C4-2B (cell line): ENCODE data around the gene CCDC66.

Experiments used
- H3K27ac ChIP-seq: fragments of 450-650 bp; 2 replicates; pipeline ENCODE4 v1.5.1; 2017
- ZFX ChIP-seq: fragments of 450-650 bp; IDR thresholded peaks from 2 replicates; pipeline ENCODE4 v1.6.1; 2017
- TF ChIP-seq, protein P1 (sequence below): fragments of 450-650 bp; conservative IDR thresholded peaks from 2 replicates; pipeline ENCODE4 v1.5.1; 2017; ENCODE audit warnings: mild to moderate bottlenecking

The CCDC66 gene

DNA sequence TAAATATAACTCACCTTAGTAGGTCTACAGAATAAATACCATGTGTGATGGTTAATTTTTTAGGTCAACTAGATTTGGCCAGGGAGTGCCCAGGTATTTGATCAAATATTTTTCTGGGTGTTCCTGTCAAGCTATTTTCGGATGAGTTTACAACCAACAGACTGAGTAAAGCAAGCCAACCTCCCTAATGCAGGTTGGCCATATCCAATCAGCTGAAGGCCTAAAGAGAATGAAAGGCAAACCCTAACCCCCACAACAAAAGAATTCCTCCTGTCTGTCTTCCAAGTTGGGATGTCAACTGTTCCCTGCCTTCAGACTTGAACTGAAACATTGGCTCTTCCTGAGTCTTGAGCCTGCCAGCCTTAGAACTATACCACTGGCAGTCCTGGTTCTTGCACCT is 97.5 kb downstream of the CCDC66 start:
- TF ChIP-seq, protein P1, sequence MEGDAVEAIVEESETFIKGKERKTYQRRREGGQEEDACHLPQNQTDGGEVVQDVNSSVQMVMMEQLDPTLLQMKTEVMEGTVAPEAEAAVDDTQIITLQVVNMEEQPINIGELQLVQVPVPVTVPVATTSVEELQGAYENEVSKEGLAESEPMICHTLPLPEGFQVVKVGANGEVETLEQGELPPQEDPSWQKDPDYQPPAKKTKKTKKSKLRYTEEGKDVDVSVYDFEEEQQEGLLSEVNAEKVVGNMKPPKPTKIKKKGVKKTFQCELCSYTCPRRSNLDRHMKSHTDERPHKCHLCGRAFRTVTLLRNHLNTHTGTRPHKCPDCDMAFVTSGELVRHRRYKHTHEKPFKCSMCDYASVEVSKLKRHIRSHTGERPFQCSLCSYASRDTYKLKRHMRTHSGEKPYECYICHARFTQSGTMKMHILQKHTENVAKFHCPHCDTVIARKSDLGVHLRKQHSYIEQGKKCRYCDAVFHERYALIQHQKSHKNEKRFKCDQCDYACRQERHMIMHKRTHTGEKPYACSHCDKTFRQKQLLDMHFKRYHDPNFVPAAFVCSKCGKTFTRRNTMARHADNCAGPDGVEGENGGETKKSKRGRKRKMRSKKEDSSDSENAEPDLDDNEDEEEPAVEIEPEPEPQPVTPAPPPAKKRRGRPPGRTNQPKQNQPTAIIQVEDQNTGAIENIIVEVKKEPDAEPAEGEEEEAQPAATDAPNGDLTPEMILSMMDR, result no peak
- no peak for TF ChIP-seq ZFX
- no peak overlapping the region for H3K27ac ChIP-seq

GRCh38 chr3:56655709-56656108 is 98.7 kb downstream of the CCDC66 start:
- no peak for TF ChIP-seq ZFX
- TF ChIP-seq, protein P1, result no peak

GRCh38 chr3:56664823-56665222 is 107.8 kb downstream of the CCDC66 start:
- no peak for TF ChIP-seq ZFX
- TF ChIP-seq, protein P1, result no peak

More at GRCh38 chr3:56655709-56656108, 98.7 kb downstream of the CCDC66 start:
- H3K27ac ChIP-seq, result no peak overlapping the region

DNA sequence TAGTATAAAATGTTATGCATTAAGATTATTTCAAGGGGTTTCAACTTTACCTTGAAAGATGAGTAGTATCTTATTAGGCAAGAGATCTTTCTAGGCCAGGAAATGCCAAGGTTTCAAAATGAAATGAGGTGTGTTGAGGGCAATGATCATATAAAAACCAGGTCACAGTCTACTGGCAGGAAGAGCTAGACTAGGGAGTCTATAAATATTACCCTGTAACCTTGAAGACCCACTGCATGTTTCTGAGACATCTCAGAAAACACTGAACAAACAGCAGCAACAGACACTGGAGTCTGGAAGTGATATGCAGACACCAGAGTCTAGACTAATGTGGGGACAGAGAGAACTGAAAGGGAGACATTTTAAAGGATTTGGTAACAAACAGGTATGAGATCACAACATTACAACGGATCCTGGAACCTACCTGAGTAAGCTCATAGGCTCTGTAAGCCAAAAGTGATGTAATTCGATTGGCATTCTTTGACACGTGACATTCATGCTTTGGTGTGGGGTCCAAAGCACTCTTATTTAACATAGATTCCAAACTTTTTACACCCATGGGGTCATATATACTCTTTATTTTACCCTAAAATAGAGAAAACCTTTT is 111.1 kb downstream of the CCDC66 start:
- no peak for TF ChIP-seq ZFX
- TF ChIP-seq, protein P1, result no peak
- H3K27ac ChIP-seq, result no peak overlapping the region

More at GRCh38 chr3:56664823-56665222, 107.8 kb downstream of the CCDC66 start:
- H3K27ac ChIP-seq, result no peak overlapping the region
